Measurements from ENCODE around the gene IL13RA1.

IL13RA1 gene

GRCh38 chrX:118726887-118727685 lies at the start of gene IL13RA1:
Gene IL13RA1, plus strand, starts transcription at chrX:118727606. Its CDS starts 33 bp downstream, at chrX:118727639.
- no peak for TF ChIP-seq CTCF (conservative IDR thresholded peaks at IDR 0.05; ENCODE audit: low read length)
- H3K4me3 ChIP-seq (ENCODE audit: low read length): peak within 1 kb of the TSS; percentile 62
- DNase-seq (ENCODE audit: low read depth): peak; percentile 76

GRCh38 chrX:118679290-118679689 lies 48.1 kb upstream of the IL13RA1 start:
- no peak overlapping the region for H3K4me3 ChIP-seq (ENCODE audit: low read length)
- no peak for TF ChIP-seq CTCF (conservative IDR thresholded peaks at IDR 0.05; ENCODE audit: low read length)
- DNase-seq (ENCODE audit: low read depth): no peak

- DNase-seq (ENCODE audit: low read depth): no peak
- no peak for TF ChIP-seq CTCF (conservative IDR thresholded peaks at IDR 0.05; ENCODE audit: low read length)
- H3K4me3 ChIP-seq (ENCODE audit: low read length): no peak overlapping the region
Observed at GRCh38 chrX:118682258-118683014, 45.0 kb upstream of the IL13RA1 start.

GRCh38 chrX:118685393-118685792 lies 42.0 kb upstream of the IL13RA1 start:
- TF ChIP-seq CTCF (conservative IDR thresholded peaks at IDR 0.05; ENCODE audit: low read length): no peak
- DNase-seq (ENCODE audit: low read depth): no peak
- no peak overlapping the region for H3K4me3 ChIP-seq (ENCODE audit: low read length)

- TF ChIP-seq CTCF (conservative IDR thresholded peaks at IDR 0.05; ENCODE audit: low read length): no peak
- DNase-seq (ENCODE audit: low read depth): no peak
- H3K4me3 ChIP-seq (ENCODE audit: low read length): no peak overlapping the region
Observed at GRCh38 chrX:118688935-118689334, 38.5 kb upstream of the IL13RA1 start.

- H3K4me3 ChIP-seq (ENCODE audit: low read length): no peak overlapping the region
- no peak for DNase-seq (ENCODE audit: low read depth)
- no peak for TF ChIP-seq CTCF (conservative IDR thresholded peaks at IDR 0.05; ENCODE audit: low read length)
Observed at GRCh38 chrX:118693843-118694242, 33.6 kb upstream of the IL13RA1 start.
